HG02678 (cell line): ENCODE results near the gene CCR2.
"Not testable (repeated sequence)": the region's sequence is repeated elsewhere in the genome, so short reads cannot be mapped to it uniquely, and the experiment has no call there.

Source experiments
- ATAC-seq: cut with Tn5 transposase; IDR thresholded peaks from one replicate; pipeline ENCODE4 v1.9.1; 2021; ENCODE audit warnings: mild to moderate bottlenecking, moderate library complexity; ENCODE audit not compliant: unreplicated experiment

CCR2 gene

GRCh38 chr3:46400846-46401245, 46.9 kb downstream of the CCR2 start:
- no peak for ATAC-seq

- no peak for ATAC-seq
Measured at GRCh38 chr3:46401579-46401978, 47.7 kb downstream of the CCR2 start.

- ATAC-seq = not testable (repeated sequence)
Measured at GRCh38 chr3:46402902-46403301, 49.0 kb downstream of the CCR2 start.

- no peak for ATAC-seq
Measured at GRCh38 chr3:46405301-46406019, 51.5 kb downstream of the CCR2 start.

- ATAC-seq = no peak
Measured at GRCh38 chr3:46406443-46406787, 52.5 kb downstream of the CCR2 start.

GRCh38 chr3:46406788-46407611, 53.1 kb downstream of the CCR2 start, which contains the start of the genes CCR5AS and CCRL2:
CCR5AS (minus strand) TSS chr3:46407066.
CCRL2 (plus strand) TSS chr3:46407259; CDS start chr3:46408080, 821 bp downstream.
- ATAC-seq = no peak

- no peak for ATAC-seq
Measured at GRCh38 chr3:46407970-46408369, 54.1 kb downstream of the CCR2 start.

GRCh38 chr3:46408853-46409252, 54.9 kb downstream of the CCR2 start:
- ATAC-seq = no peak

GRCh38 chr3:46409739-46410489, 56.0 kb downstream of the CCR2 start:
- no peak for ATAC-seq
